Loucy (cell line): ENCODE results near the gene TMEM240.

Experiments used
- H2AFZ ChIP-seq: fragments of 200-600 bp; sonication (generic); 2 replicates; pipeline ENCODE4 v1.6.0; 2016; ENCODE audit warnings: antibody characterized with exemption, mild to moderate bottlenecking, low read length, moderate library complexity
- H3F3A ChIP-seq: fragments of 200-600 bp; 2 replicates; pipeline ENCODE4 v1.6.0; 2016; ENCODE audit warnings: antibody characterized with exemption, low read depth, mild to moderate bottlenecking
- H3K27me3 ChIP-seq: fragments of 200-600 bp; sonication (generic); 2 replicates; pipeline ENCODE4 v1.6.1; 2014; ENCODE audit warnings: low read length, mild to moderate bottlenecking; ENCODE audit not compliant: insufficient read depth, poor library complexity, severe bottlenecking
- H3K36me3 ChIP-seq: fragments of 200-600 bp; sonication (generic); 2 replicates; pipeline ENCODE4 v1.6.1; 2016; ENCODE audit warnings: low read length; ENCODE audit not compliant: insufficient read depth
- H3K4me1 ChIP-seq: fragments of 200-600 bp; sonication (generic); 2 replicates; pipeline ENCODE4 v1.5.1; 2014; ENCODE audit warnings: low read length, mild to moderate bottlenecking; ENCODE audit not compliant: insufficient read depth, poor library complexity, severe bottlenecking
- H3K4me2 ChIP-seq: fragments of 200-600 bp; sonication (generic); 2 replicates; pipeline ENCODE4 v1.6.0; 2014; ENCODE audit warnings: antibody characterized with exemption, low read length, low read depth, mild to moderate bottlenecking; ENCODE audit not compliant: poor library complexity, severe bottlenecking
- H3K4me3 ChIP-seq: fragments of 200-600 bp; sonication (generic); 2 replicates; pipeline ENCODE4 v1.5.1; 2014; ENCODE audit warnings: low read length, mild to moderate bottlenecking, mixed read lengths; ENCODE audit not compliant: poor library complexity, severe bottlenecking
- H3K79me2 ChIP-seq: fragments of 200-600 bp; sonication (generic); 2 replicates; pipeline ENCODE4 v1.6.1; 2014; ENCODE audit warnings: low read length; ENCODE audit not compliant: insufficient read depth
- H3K9ac ChIP-seq: fragments of 200-600 bp; sonication (generic); 2 replicates; pipeline ENCODE4 v1.6.0; 2014; ENCODE audit warnings: mild to moderate bottlenecking, low read depth, low read length, moderate library complexity; ENCODE audit not compliant: poor library complexity, severe bottlenecking
- H3K9me2 ChIP-seq: fragments of 200-600 bp; sonication (generic); replicated peaks from 2 replicates; pipeline ENCODE4 v1.6.1; 2016; ENCODE audit warnings: low read depth, low read length, mixed read lengths
- H3K9me3 ChIP-seq: fragments of 200-600 bp; sonication (generic); 2 replicates; pipeline ENCODE4 v1.6.1; 2014; ENCODE audit warnings: mild to moderate bottlenecking, antibody characterized with exemption, low read length, low read depth; ENCODE audit not compliant: insufficient read depth
- H4K20me1 ChIP-seq: fragments of 200-600 bp; sonication (generic); 2 replicates; pipeline ENCODE4 v1.6.0; 2014; ENCODE audit warnings: antibody characterized with exemption, low read length, mild to moderate bottlenecking; ENCODE audit not compliant: insufficient read depth, poor library complexity, severe bottlenecking
- CTCF ChIP-seq: fragments of 200-600 bp; sonication (generic); conservative IDR thresholded peaks from 2 replicates; pipeline ENCODE4 v1.5.1; 2014; ENCODE audit warnings: mild to moderate bottlenecking, antibody characterized with exemption, low read length
- EZH2phosphoT487 ChIP-seq: fragments of 200-600 bp; IDR thresholded peaks from 2 replicates; pipeline ENCODE4 v1.6.1; 2018; ENCODE audit warnings: antibody characterized with exemption, mild to moderate bottlenecking, moderate library complexity, borderline replicate concordance

TMEM240 gene

GRCh38 chr1:1573843-1574720, 33.7 kb upstream of the TMEM240 start:
- peaks cover 62% of the 10 kb centered on the region for H3K79me2 ChIP-seq
- peak overlapping the region; percentile 92 for H2AFZ ChIP-seq
- H3K9me3 ChIP-seq = no peaks in the 10 kb centered on the region
- H3K36me3 ChIP-seq = no peaks in the 10 kb centered on the region
- no peaks in the 10 kb centered on the region for H3K9me2 ChIP-seq
- peaks cover 4% of the 10 kb centered on the region for H3K27me3 ChIP-seq
- peak overlapping the region; percentile 94 for H3K4me2 ChIP-seq
- H4K20me1 ChIP-seq = peaks cover 39% of the 10 kb centered on the region
- H3F3A ChIP-seq = no peaks in the 10 kb centered on the region
- TF ChIP-seq EZH2phosphoT487 (no peak), CTCF (peak; percentile 32; the same call in 1 of the 2 replicates)
- peak overlapping the region; percentile 89 for H3K9ac ChIP-seq
- peak overlapping the region; percentile 92 for H3K4me3 ChIP-seq
- peaks cover 29% of the 10 kb centered on the region for H3K4me1 ChIP-seq

DNA sequence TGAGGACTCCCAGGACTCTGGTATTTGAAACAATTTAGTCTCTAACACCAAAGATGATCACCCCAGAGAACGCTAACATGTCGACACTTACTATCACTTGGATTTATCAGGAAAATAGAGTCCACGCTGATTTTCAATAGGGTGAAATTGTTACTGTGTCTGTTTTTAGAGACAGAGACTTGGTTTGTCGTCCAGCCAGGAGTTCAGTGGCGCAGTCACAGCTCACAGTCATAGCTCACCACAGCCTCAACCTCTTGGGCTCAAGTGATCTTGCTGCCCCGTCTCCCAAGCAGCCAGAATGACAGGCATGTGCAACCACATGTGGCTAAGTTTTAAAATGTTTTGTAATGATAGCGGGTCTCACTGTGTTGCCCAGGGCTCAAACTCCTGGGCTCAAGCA, 28.9 kb upstream of the TMEM240 start:
- Histone ChIP-seq H3K36me3 (peaks cover 16% of the 10 kb centered on the region; the same call in 1 of the 2 replicates), H2AFZ (no peak overlapping the region), H3K4me2 (peak overlapping the region; percentile 78), H3K9me3 (no peaks in the 10 kb centered on the region), H3F3A (no peaks in the 10 kb centered on the region), H3K27me3 (peaks cover 4% of the 10 kb centered on the region), H3K4me3 (peak overlapping the region; percentile 52), H4K20me1 (peaks cover 70% of the 10 kb centered on the region), H3K9ac (no peak overlapping the region), H3K9me2 (no peaks in the 10 kb centered on the region), H3K4me1 (peaks cover 29% of the 10 kb centered on the region), H3K79me2 (peaks cover 98% of the 10 kb centered on the region)
- TF ChIP-seq CTCF = no peak
- TF ChIP-seq EZH2phosphoT487 = no peak

DNA sequence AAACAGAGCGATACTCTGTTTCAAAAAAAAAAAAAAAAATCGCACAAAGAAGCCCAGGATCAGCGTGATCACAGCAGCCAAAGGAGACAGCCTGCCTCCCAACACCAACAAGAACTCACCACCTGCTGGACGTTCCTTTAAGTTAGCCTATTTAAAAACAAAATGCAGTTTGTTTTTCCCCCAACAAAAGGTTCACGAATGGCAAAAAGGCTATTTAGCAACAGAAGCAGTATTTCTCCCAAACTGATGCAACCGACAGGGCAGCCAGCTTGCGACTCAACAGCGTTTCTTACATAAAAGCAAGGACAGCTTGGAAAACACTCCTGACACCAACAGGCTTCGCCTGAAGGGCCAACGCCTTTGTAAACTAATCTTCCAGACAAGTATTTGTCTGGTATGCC, 27.5 kb upstream of the TMEM240 start:
- TF ChIP-seq EZH2phosphoT487 (no peak), CTCF (no peak)
- Histone ChIP-seq H3K9ac (no peak overlapping the region), H3K4me1 (peaks cover 29% of the 10 kb centered on the region), H3K4me3 (no peak overlapping the region), H3K4me2 (peak overlapping the region; percentile 25), H3K27me3 (no peaks in the 10 kb centered on the region), H2AFZ (no peak overlapping the region), H3K36me3 (peaks cover 30% of the 10 kb centered on the region; the same call in 1 of the 2 replicates), H4K20me1 (peaks cover 62% of the 10 kb centered on the region), H3K9me3 (no peaks in the 10 kb centered on the region), H3K9me2 (no peaks in the 10 kb centered on the region), H3F3A (no peaks in the 10 kb centered on the region), H3K79me2 (peaks cover 86% of the 10 kb centered on the region)
